Endothelial cell of umbilical vein (primary cell): ENCODE data around the gene COL5A3.

Source experiments
- CTCF ChIP-seq, 2 donors: IDR thresholded peaks; 1 replicate in 1 of 2; 2 replicates in 1 of 2; pipeline ENCODE4 v1.5.1; 2011; ENCODE audit warnings: low read length in 2 of 2, mild to moderate bottlenecking in 2 of 2, moderate library complexity in 2 of 2, control low read depth in 1 of 2, inconsistent platforms in 1 of 2, low read depth in 1 of 2; ENCODE audit not compliant: insufficient read depth in 1 of 2; ENCODE audit errors: extremely low read depth in 1 of 2
- EZH2 ChIP-seq: IDR thresholded peaks from 2 replicates; pipeline ENCODE4 v1.6.1; 2012; ENCODE audit warnings: borderline replicate concordance, low read depth, mild to moderate bottlenecking, moderate library complexity, low read length, inconsistent platforms; ENCODE audit not compliant: severe bottlenecking
- FOS ChIP-seq: IDR thresholded peaks from 2 replicates; pipeline ENCODE4 v1.6.1; 2011; ENCODE audit warnings: mild to moderate bottlenecking, low read length, moderate library complexity, borderline replicate concordance; ENCODE audit not compliant: insufficient read depth
- GATA2 ChIP-seq: IDR thresholded peaks from 2 replicates; pipeline ENCODE4 v1.7.0; 2011; ENCODE audit warnings: low read depth, mild to moderate bottlenecking, moderate library complexity, mixed read lengths, low read length; ENCODE audit not compliant: insufficient read length, insufficient read depth
- MAX ChIP-seq: IDR thresholded peaks from 2 replicates; pipeline ENCODE4 v1.6.1; 2011; ENCODE audit not compliant: insufficient read depth, insufficient read length
- MYC ChIP-seq: IDR thresholded peaks from one replicate; pipeline ENCODE4 v1.6.1; 2011; ENCODE audit warnings: mild to moderate bottlenecking, low read depth, low read length
- POLR2A ChIP-seq: IDR thresholded peaks from 2 replicates; pipeline ENCODE4 v1.6.1; 2012; ENCODE audit warnings: low read depth, mild to moderate bottlenecking, control low read depth, low read length
- POLR2AphosphoS5 ChIP-seq: IDR thresholded peaks from 2 replicates; pipeline ENCODE4 v1.6.1; 2012; ENCODE audit warnings: low read depth, mild to moderate bottlenecking, control low read depth, low read length, moderate library complexity; ENCODE audit not compliant: insufficient read depth

GRCh38 chr19:10000171-10000826 is 10.0 kb downstream of the COL5A3 start:
- TF ChIP-seq CTCF (IDR thresholded peaks at IDR 0.05; ENCODE audit: extremely low read depth in 1 of 2, insufficient read depth in 1 of 2, low read depth in 1 of 2, low read length in 2 of 2) (peak; percentile 76 to 85), MAX (no peak), POLR2A (no peak), FOS (no peak), MYC (no peak), POLR2AphosphoS5 (no peak), EZH2 (no peak), GATA2 (no peak)
